B cell (primary cell): ENCODE results near the gene STRA8. TPM values are rescaled to one million over a fixed set of nuclear protein-coding genes. Genes with fewer than 3 reads are reported as not detected.

Source experiments
- ATAC-seq: fragments of 200-7000 bp; cut with Tn5 transposase; one replicate; pipeline ENCODE4 v1.10.0; 2021; ENCODE audit warnings: low read depth, mild to moderate bottlenecking, moderate number of reproducible peaks, moderate library complexity
- CTCF ChIA-PET: fragments of 350-600 bp; sonication (Branson Sonifier 250); formaldehyde crosslinking; loops from one replicate; lab custom pipeline; 2021; ENCODE audit warnings: antibody characterized with exemption, inconsistent platforms; lab: Charles Lee
- POLR2A ChIA-PET: fragments of 350-600 bp; sonication (Branson Sonifier 250); formaldehyde crosslinking; loops from one replicate; lab custom pipeline; 2021; ENCODE audit warnings: antibody characterized with exemption; lab: Charles Lee
- DNase-seq: peaks from one replicate; pipeline ENCODE4 v3.0.0; 2013
- H2AFZ ChIP-seq: 2 replicates; pipeline ENCODE4 v1.6.1; 2012; ENCODE audit warnings: mild to moderate bottlenecking, low read depth, low read length; ENCODE audit not compliant: insufficient read depth, poor library complexity, severe bottlenecking
- H3K27ac ChIP-seq, 2 donors: 1 replicate in 1 of 2; 2 replicates in 1 of 2; pipeline ENCODE4 v1.5.1; 2012 to 2013; ENCODE audit warnings: low read length in 2 of 2, mild to moderate bottlenecking in 2 of 2, moderate library complexity in 1 of 2
- H3K27me3 ChIP-seq, 4 experiments: fragments of 200-600 bp in 1 of 4; sonication (generic) in 1 of 4; replicated peaks in 1 of 4; 1 replicate in 2 of 4; 2 replicates in 2 of 4; pipeline versions ENCODE4 v1.6.1 to v1.7.0; 2013 to 2016; ENCODE audit warnings: low read length in 3 of 4, mild to moderate bottlenecking in 2 of 4, mixed read lengths in 1 of 4, moderate library complexity in 1 of 4; ENCODE audit not compliant: insufficient read depth in 4 of 4, control insufficient read depth in 3 of 4; ENCODE audit errors: control extremely low read depth in 1 of 4
- H3K36me3 ChIP-seq, 2 experiments: replicated peaks in 1 of 2; 1 replicate in 1 of 2; 2 replicates in 1 of 2; pipeline versions ENCODE4 v1.6.1 to v1.7.1; 2013; ENCODE audit warnings: low read length in 1 of 2; ENCODE audit not compliant: insufficient read depth in 2 of 2, control insufficient read depth in 1 of 2; ENCODE audit errors: control extremely low read depth in 1 of 2, extremely low read depth in 1 of 2
- H3K4me1 ChIP-seq, 2 donors: fragments of 200-600 bp in 1 of 2; sonication (generic) in 1 of 2; 1 replicate in 1 of 2; 2 replicates in 1 of 2; pipeline versions ENCODE4 v1.5.1 to v1.6.1; 2013 to 2017; ENCODE audit warnings: low read length in 2 of 2; ENCODE audit not compliant: control insufficient read depth in 2 of 2, insufficient read depth in 2 of 2
- H3K4me2 ChIP-seq: replicated peaks from 2 replicates; pipeline ENCODE3; 2012; ENCODE audit warnings: mild to moderate bottlenecking, low read depth, low read length; ENCODE audit not compliant: poor library complexity, severe bottlenecking
- H3K4me3 ChIP-seq, 5 experiments: fragments of 200-600 bp in 1 of 5; sonication (generic) in 1 of 5; 1 replicate in 3 of 5; 2 replicates in 2 of 5; pipeline versions ENCODE4 v1.5.1 to v1.7.0; 2011 to 2016; ENCODE audit warnings: low read length in 4 of 5, mild to moderate bottlenecking in 4 of 5, low read depth in 2 of 5, control low read depth in 1 of 5, moderate library complexity in 1 of 5; ENCODE audit not compliant: insufficient read depth in 1 of 5; ENCODE audit errors: control extremely low read depth in 1 of 5, extremely low read depth in 1 of 5
- H3K79me2 ChIP-seq: fragments of 200-600 bp; sonication (generic); one replicate; pipeline ENCODE4 v1.6.0; 2016; ENCODE audit warnings: low read length; ENCODE audit not compliant: control insufficient read depth, insufficient read depth
- H3K9ac ChIP-seq: fragments of 200-600 bp; sonication (generic); 2 replicates; pipeline ENCODE4 v1.6.1; 2017; ENCODE audit warnings: mild to moderate bottlenecking, low read length, moderate library complexity
- H3K9me3 ChIP-seq, 3 donors: one replicate each; pipeline versions ENCODE4 v1.6.1 to v1.7.1; 2013; ENCODE audit warnings: low read length in 2 of 3; ENCODE audit not compliant: control insufficient read depth in 2 of 3, insufficient read depth in 1 of 3; ENCODE audit errors: control extremely low read depth in 1 of 3
- H4K20me1 ChIP-seq: 2 replicates; pipeline ENCODE4 v1.6.0; 2012; ENCODE audit warnings: mild to moderate bottlenecking, low read length; ENCODE audit not compliant: insufficient read depth, control insufficient read depth, poor library complexity, severe bottlenecking
- H3K27ac Mint-ChIP-seq: one replicate; pipeline ENCODE4 v1.8.0; 2021; ENCODE audit warnings: mixed read lengths
- H3K27me3 Mint-ChIP-seq: one replicate; pipeline ENCODE4 v1.8.0; 2021; ENCODE audit warnings: mixed read lengths
- H3K4me1 Mint-ChIP-seq: one replicate; pipeline ENCODE4 v1.8.0; 2021; ENCODE audit warnings: mixed read lengths
- H3K4me3 Mint-ChIP-seq: one replicate; pipeline ENCODE4 v1.8.0; 2021; ENCODE audit warnings: mixed read lengths
- H3K9me3 Mint-ChIP-seq: one replicate; pipeline ENCODE4 v1.8.0; 2022; ENCODE audit warnings: mixed read lengths; ENCODE audit not compliant: insufficient read depth
- EZH2 ChIP-seq: IDR thresholded peaks from 2 replicates; pipeline ENCODE4 v1.6.1; 2012; ENCODE audit warnings: borderline replicate concordance, low read depth, mild to moderate bottlenecking, moderate library complexity, low read length; ENCODE audit not compliant: insufficient read depth, poor library complexity, severe bottlenecking
- WGBS: methylation state at CpG from one replicate; pipeline ENCODE4 v1.1.5; 2013; ENCODE audit warnings: missing lambda C conversion rate; ENCODE audit not compliant: insufficient coverage; 5-methylcytosine and 5-hydroxymethylcytosine counted together
- intact Hi-C: fragments of 100-400 bp; cut with micrococcal nuclease; formaldehyde crosslinking; loops from one replicate; pipeline ENCODE4 v1.10.0; 2022
- polyA plus RNA-seq: library from polyadenylated mRNA; depleted of rRNA; stranded (reverse); fragments of >200 nt; gene quantifications from 2 replicates; pipeline ENCODE4 v1.2.3, GENCODE V29; 2012
- small RNA-seq: library from RNA; depleted of rRNA; stranded (forward); fragments of <200 nt; gene quantifications from one replicate; pipeline ENCODE3, GENCODE V24; 2012; ENCODE audit warnings: low replicate concordance, low read depth; ENCODE audit not compliant: insufficient read length
- total RNA-seq, 2 donors: library from RNA; stranded (reverse); fragments of 120-200 nt in 1 of 2; gene quantifications; 1 replicate in 1 of 2; 2 replicates in 1 of 2; pipeline versions ENCODE4 v1.2.3 to v1.2.4, GENCODE V29; 2013 to 2022
- TF ChIP-seq, protein P1 (sequence below): fragments of 200-600 bp; IDR thresholded peaks from one replicate; pipeline ENCODE4 v1.8.0; 2022; ENCODE audit warnings: antibody characterized with exemption, mild to moderate bottlenecking

The STRA8 gene
- total and polyA plus RNA-seq, 2 donors (not counting 1 experiment from before 2014, with no cell fraction given) = not detected

DNA sequence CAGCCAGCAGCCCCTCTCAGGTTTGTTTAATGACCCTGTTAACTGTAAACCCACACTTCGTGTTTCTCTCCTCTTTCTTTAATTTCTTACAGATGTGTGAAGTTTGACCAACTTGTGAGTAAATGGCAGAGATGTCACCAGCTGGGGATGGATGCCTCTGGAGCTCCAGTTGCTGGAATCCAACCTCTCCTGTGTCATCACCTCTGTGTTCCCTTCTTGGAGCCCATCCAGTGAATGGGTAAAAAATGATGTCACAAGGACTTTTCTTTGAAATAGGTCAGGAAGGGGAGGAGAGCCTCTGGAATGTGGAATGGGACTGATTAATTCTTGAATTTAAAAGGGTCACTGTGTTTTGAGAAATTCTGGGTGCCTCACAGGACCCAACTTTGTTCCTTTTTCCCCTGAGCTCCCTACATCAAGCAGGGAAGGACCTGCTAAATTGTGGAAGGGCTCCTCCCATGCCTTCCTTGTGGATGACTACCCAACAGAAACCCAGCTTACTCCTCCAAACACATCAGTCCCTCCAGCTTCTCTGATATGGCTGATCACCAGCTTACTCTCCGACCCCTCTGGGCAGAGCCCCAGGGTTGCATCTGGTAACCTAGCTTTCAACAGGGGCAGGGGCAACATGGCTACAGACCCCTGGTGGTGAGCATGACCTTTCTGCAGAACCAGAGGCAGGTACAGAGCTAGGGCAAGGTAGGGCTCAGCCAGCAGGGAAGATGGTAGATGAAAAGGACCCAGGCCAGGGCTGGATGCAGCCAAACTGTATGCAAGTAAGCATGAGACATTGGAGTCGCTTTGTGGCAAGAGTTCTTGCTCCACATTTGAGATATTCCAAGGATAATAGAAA lies 67.5 kb downstream of the STRA8 start:
- Histone ChIP-seq H3K27me3 (peaks cover 0 to 4% (median 0%) of the 10 kb centered on the region in 4 experiments), H3K9me3 (peaks cover 0 to 7% (median 2%) of the 10 kb centered on the region in 3 donors), H3K36me3 (no peaks in the 10 kb centered on the region), H3K4me1 (no peaks in the 10 kb centered on the region), H3K27ac (no peak overlapping the region), H4K20me1 (no peaks in the 10 kb centered on the region), H3K4me2 (no peak overlapping the region), H3K4me3 (no peak overlapping the region), H2AFZ (no peak overlapping the region), H3K79me2 (no peaks in the 10 kb centered on the region), H3K9ac (no peak overlapping the region)
- intact Hi-C loops = no loop called here
- peaks cover 13% of the 10 kb centered on the region for H3K27me3 Mint-ChIP-seq
- H3K4me3 Mint-ChIP-seq = no peak overlapping the region
- H3K4me1 Mint-ChIP-seq = no peaks in the 10 kb centered on the region
- 96% methylated on average over 2 of the region's 3 CpGs for WGBS
- TF ChIP-seq EZH2 = no peak
- TF ChIP-seq, protein P1, sequence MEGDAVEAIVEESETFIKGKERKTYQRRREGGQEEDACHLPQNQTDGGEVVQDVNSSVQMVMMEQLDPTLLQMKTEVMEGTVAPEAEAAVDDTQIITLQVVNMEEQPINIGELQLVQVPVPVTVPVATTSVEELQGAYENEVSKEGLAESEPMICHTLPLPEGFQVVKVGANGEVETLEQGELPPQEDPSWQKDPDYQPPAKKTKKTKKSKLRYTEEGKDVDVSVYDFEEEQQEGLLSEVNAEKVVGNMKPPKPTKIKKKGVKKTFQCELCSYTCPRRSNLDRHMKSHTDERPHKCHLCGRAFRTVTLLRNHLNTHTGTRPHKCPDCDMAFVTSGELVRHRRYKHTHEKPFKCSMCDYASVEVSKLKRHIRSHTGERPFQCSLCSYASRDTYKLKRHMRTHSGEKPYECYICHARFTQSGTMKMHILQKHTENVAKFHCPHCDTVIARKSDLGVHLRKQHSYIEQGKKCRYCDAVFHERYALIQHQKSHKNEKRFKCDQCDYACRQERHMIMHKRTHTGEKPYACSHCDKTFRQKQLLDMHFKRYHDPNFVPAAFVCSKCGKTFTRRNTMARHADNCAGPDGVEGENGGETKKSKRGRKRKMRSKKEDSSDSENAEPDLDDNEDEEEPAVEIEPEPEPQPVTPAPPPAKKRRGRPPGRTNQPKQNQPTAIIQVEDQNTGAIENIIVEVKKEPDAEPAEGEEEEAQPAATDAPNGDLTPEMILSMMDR = no peak
- no peak for DNase-seq
- ChIA-PET CTCF (interaction anchor here (1.2 kb wide), 1 partner anchor 22 kb away, joined by 3 read pairs; no protein-coding TSS in a partner anchor), POLR2A (no interaction called here)
- peaks cover 9% of the 10 kb centered on the region for H3K9me3 Mint-ChIP-seq
- ATAC-seq = no peak
- no peak overlapping the region for H3K27ac Mint-ChIP-seq

Small RNAs within 50 kb of the gene (small RNA-seq; reads per million reads assigned to genes)
- not detected for gene MIR6509

Other genes starting within 250 kb of the STRA8 start
- gene AGBL3, start 247.3 kb upstream of the STRA8 start, total RNA-seq = 10.9 and 11.1 TPM in 2 replicates
- 0.51 and 0.52 TPM in 2 replicates for gene AGBL3, start 247.3 kb upstream of the STRA8 start, polyA plus RNA-seq
- 79.1 and 84.9 TPM in 2 replicates for gene TMEM140, start 85.8 kb upstream of the STRA8 start, total RNA-seq
- 3.6 and 3.8 TPM in 2 replicates for gene TMEM140, start 85.8 kb upstream of the STRA8 start, polyA plus RNA-seq
- 51.6 and 54.6 TPM in 2 replicates for gene CYREN, start 63.1 kb upstream of the STRA8 start, total RNA-seq
- gene CYREN, start 63.1 kb upstream of the STRA8 start, polyA plus RNA-seq = 16.6 and 19.2 TPM in 2 replicates
- gene WDR91, start 22.3 kb upstream of the STRA8 start, total RNA-seq = 40.7 and 47.0 TPM in 2 replicates
- 26.7 and 31.6 TPM in 2 replicates for gene WDR91, start 22.3 kb upstream of the STRA8 start, polyA plus RNA-seq